Smooth muscle cell (in vitro differentiated cells): ENCODE results near the gene PI3. TPM values are rescaled to one million over a fixed set of nuclear protein-coding genes. Genes with fewer than 3 reads are reported as not detected.

Source experiments
- DNase-seq: peaks from one replicate; lab custom pipeline; 2025; ENCODE audit not compliant: unreplicated experiment; lab: John Stamatoyannopoulos, UW
- H2AFZ ChIP-seq: fragments of 200-600 bp; sonication (generic); 2 replicates; pipeline ENCODE4 v1.6.0; 2016; ENCODE audit warnings: antibody characterized with exemption, low read depth, mild to moderate bottlenecking
- H3F3A ChIP-seq: fragments of 200-600 bp; sonication (generic); 2 replicates; pipeline ENCODE4 v1.6.0; 2017; ENCODE audit warnings: antibody characterized with exemption, low read depth
- H3K27ac ChIP-seq: fragments of 200-600 bp; sonication (generic); 2 replicates; pipeline ENCODE4 v1.5.1; 2016; ENCODE audit warnings: low read depth, mild to moderate bottlenecking
- H3K27me3 ChIP-seq: fragments of 200-600 bp; sonication (generic); 2 replicates; pipeline ENCODE4 v1.6.1; 2016; ENCODE audit warnings: low read depth, mild to moderate bottlenecking
- H3K36me3 ChIP-seq: fragments of 200-600 bp; sonication (generic); 2 replicates; pipeline ENCODE4 v1.5.1; 2016; ENCODE audit warnings: low read depth
- H3K4me1 ChIP-seq: fragments of 200-600 bp; sonication (generic); 2 replicates; pipeline ENCODE4 v1.5.1; 2016; ENCODE audit warnings: low read depth
- H3K4me2 ChIP-seq: fragments of 200-600 bp; sonication (generic); 2 replicates; pipeline ENCODE4 v1.6.0; 2016; ENCODE audit warnings: mild to moderate bottlenecking
- H3K4me3 ChIP-seq: fragments of 200-600 bp; sonication (generic); 2 replicates; pipeline ENCODE4 v1.5.1; 2016; ENCODE audit warnings: mild to moderate bottlenecking
- H3K79me2 ChIP-seq: fragments of 200-600 bp; sonication (generic); 2 replicates; pipeline ENCODE4 v1.6.0; 2016; ENCODE audit warnings: low read depth, mild to moderate bottlenecking
- H3K9ac ChIP-seq: fragments of 200-600 bp; sonication (generic); 2 replicates; pipeline ENCODE4 v1.6.0; 2016; ENCODE audit warnings: low read depth
- H3K9me3 ChIP-seq: fragments of 200-600 bp; sonication (generic); replicated peaks from 2 replicates; pipeline ENCODE4 v1.5.1; 2016; ENCODE audit warnings: low read depth
- H4K20me1 ChIP-seq: fragments of 200-600 bp; sonication (generic); 2 replicates; pipeline ENCODE4 v1.6.0; 2016; ENCODE audit warnings: low read depth
- WGBS: methylation state at CpG from one replicate; pipeline ENCODE4 v1.1.7; 2016; ENCODE audit warnings: low lambda C conversion rate; 5-methylcytosine and 5-hydroxymethylcytosine counted together
- polyA plus RNA-seq: library from polyadenylated mRNA; unstranded; fragments of >200 nt; fragmentation: Nextera tagmentation; extraction: Ambion mirVana; gene quantifications from 2 replicates; pipeline ENCODE4 v1.2.1, GENCODE V29; 2016
- total RNA-seq: library from RNA; depleted of rRNA; stranded (reverse); fragments of >200 nt; gene quantifications from 2 replicates; pipeline ENCODE4 v1.2.3, GENCODE V29; 2014
- TF ChIP-seq, protein P1 (sequence below): fragments of 200-600 bp; sonication (generic); IDR thresholded peaks from 2 replicates; pipeline ENCODE4 v1.5.1; 2017; ENCODE audit warnings: borderline replicate concordance, mild to moderate bottlenecking, antibody characterized with exemption; ENCODE audit not compliant: insufficient read depth, poor library complexity, severe bottlenecking

The PI3 gene
- total and polyA plus RNA-seq, 2 experiments from 2014 or later, result not detected

DNA sequence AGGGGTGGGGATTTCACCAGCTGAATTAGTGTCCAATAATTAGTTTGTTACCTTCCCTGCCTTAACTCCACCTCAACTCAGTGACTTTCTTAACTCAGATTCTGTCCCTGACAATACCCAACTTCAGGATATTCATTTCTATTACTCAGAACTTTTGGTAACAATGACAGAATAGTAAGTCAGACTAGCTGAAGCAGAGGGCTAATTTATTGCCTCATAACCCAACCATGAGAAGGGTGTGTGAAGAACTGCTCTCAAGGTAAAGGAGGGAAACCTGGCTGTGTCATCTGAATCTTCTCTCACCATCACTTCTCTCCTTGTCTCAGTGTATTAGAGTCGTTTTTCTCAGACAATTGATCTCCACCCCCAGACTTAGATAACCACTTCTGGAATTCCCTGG lies 1.2 kb upstream of the PI3 start:
- Histone ChIP-seq H3K27me3 (peaks cover 6% of the 10 kb centered on the region), H3F3A (no peaks in the 10 kb centered on the region), H3K27ac (no peak overlapping the region), H3K4me2 (no peak overlapping the region), H2AFZ (no peak overlapping the region), H3K9me3 (peaks cover 5% of the 10 kb centered on the region), H3K4me3 (no peak overlapping the region), H3K36me3 (no peaks in the 10 kb centered on the region), H3K4me1 (no peaks in the 10 kb centered on the region), H4K20me1 (no peaks in the 10 kb centered on the region), H3K79me2 (no peaks in the 10 kb centered on the region), H3K9ac (no peak overlapping the region)
- TF ChIP-seq, protein P1, sequence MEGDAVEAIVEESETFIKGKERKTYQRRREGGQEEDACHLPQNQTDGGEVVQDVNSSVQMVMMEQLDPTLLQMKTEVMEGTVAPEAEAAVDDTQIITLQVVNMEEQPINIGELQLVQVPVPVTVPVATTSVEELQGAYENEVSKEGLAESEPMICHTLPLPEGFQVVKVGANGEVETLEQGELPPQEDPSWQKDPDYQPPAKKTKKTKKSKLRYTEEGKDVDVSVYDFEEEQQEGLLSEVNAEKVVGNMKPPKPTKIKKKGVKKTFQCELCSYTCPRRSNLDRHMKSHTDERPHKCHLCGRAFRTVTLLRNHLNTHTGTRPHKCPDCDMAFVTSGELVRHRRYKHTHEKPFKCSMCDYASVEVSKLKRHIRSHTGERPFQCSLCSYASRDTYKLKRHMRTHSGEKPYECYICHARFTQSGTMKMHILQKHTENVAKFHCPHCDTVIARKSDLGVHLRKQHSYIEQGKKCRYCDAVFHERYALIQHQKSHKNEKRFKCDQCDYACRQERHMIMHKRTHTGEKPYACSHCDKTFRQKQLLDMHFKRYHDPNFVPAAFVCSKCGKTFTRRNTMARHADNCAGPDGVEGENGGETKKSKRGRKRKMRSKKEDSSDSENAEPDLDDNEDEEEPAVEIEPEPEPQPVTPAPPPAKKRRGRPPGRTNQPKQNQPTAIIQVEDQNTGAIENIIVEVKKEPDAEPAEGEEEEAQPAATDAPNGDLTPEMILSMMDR, result no peak
- DNase-seq, result no peak
- 53% methylated on average over 1 of the region's 1 CpG for WGBS

DNA sequence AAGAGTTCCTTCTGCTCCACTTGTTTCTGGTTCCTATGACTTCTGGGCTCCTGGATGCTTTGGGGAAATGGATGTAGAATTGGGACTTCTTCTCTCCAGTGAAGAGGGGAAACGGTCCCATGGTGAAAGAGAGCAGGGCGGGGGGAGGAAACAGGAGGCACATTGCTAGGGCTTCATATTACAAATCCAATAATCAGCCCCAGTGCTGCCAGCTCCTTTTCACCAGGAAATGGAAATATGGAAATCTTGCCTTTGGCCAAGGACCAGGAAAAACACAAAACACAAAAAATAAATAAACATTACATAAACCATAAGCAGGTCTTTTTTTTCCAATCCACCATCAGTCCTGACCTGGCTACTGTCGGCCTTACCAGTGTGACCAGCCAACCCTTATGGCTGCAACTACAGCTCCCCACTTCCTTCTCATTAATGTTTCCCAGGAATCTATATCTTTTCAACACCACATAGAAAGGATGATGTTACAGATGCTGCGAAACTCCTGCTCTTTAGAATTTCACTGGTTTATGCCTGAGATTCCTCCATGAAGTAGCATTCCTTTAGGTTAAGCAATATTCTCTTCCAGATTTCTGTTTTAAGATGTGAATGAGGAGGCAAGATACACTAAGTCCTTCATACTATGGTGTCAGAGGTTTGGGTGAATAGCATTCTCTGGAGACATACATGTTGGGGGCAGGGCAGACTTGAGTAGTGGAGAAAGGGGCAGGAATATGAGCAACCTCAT lies 2.0 kb downstream of the PI3 start:
- no peaks in the 10 kb centered on the region for H3K36me3 ChIP-seq
- H3F3A ChIP-seq, result no peaks in the 10 kb centered on the region
- H3K27ac ChIP-seq, result no peak overlapping the region
- 89% methylated on average over 4 of the region's 4 CpGs for WGBS
- H3K4me3 ChIP-seq, result no peak overlapping the region
- DNase-seq, result no peak
- H3K4me2 ChIP-seq, result no peak overlapping the region
- H3K79me2 ChIP-seq, result no peaks in the 10 kb centered on the region
- TF ChIP-seq, protein P1, result no peak
- no peaks in the 10 kb centered on the region for H3K9me3 ChIP-seq
- no peaks in the 10 kb centered on the region for H3K4me1 ChIP-seq
- H4K20me1 ChIP-seq, result no peaks in the 10 kb centered on the region
- H3K27me3 ChIP-seq, result peaks cover 6% of the 10 kb centered on the region
- H2AFZ ChIP-seq, result no peak overlapping the region
- no peak overlapping the region for H3K9ac ChIP-seq

DNA sequence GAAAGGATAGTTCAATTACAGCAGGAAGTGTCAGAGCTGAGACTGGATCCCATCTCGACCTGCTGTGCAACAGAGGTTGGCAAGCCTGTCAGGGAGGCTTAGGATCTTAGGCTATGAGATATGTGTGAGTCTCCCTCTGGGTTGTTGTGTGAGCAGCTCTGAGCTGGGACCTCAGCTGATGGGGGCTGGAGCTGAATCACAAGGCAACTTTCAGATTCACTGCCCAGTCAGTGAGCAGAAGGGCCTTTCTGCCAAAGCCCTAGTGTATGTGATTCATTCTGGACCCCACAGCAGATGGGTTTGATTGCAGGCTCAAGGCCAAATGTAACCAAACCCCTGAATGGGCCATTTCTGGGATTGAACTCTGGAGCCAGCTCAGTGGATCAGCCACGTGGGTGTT lies 4.5 kb downstream of the PI3 start:
- Histone ChIP-seq H2AFZ (no peak overlapping the region), H3K4me3 (no peak overlapping the region), H4K20me1 (no peaks in the 10 kb centered on the region), H3F3A (no peaks in the 10 kb centered on the region), H3K27me3 (no peaks in the 10 kb centered on the region), H3K9ac (no peak overlapping the region), H3K79me2 (no peaks in the 10 kb centered on the region), H3K9me3 (no peaks in the 10 kb centered on the region), H3K27ac (no peak overlapping the region), H3K36me3 (no peaks in the 10 kb centered on the region), H3K4me2 (no peak overlapping the region), H3K4me1 (no peaks in the 10 kb centered on the region)
- DNase-seq, result no peak
- TF ChIP-seq, protein P1, result no peak
- WGBS, result 73% methylated on average over 2 of the region's 2 CpGs

DNA sequence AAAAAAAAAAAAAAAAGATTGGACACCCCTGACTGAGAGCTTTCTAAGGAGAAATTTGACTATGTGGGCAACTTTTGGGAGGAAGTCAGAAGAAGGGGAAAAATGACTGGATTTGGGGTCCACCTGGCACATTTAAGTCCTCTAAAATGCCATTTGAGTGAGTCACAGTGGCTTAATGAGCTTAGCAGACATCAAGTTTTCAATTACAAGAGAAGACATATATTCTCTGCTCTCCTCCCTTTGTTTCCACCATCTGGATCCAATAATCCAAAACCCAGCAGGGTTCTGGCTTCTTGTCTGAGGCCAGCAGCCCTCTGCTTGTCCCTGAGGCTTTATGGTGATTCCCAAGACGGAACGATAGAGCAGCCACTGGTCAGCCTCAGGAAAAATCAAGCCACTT lies 6.9 kb downstream of the PI3 start:
- TF ChIP-seq, protein P1, result no peak
- no peak overlapping the region for H3K27ac ChIP-seq
- H3K4me3 ChIP-seq, result no peak overlapping the region
- no peak overlapping the region for H3K4me2 ChIP-seq
- no peak overlapping the region for H3K9ac ChIP-seq
- H3K9me3 ChIP-seq, result no peaks in the 10 kb centered on the region
- H3K79me2 ChIP-seq, result no peaks in the 10 kb centered on the region
- 46% methylated on average over 2 of the region's 2 CpGs for WGBS
- no peaks in the 10 kb centered on the region for H3K4me1 ChIP-seq
- no peak for DNase-seq
- H3K36me3 ChIP-seq, result no peaks in the 10 kb centered on the region
- H3F3A ChIP-seq, result no peaks in the 10 kb centered on the region
- no peaks in the 10 kb centered on the region for H3K27me3 ChIP-seq
- H2AFZ ChIP-seq, result no peak overlapping the region
- H4K20me1 ChIP-seq, result no peaks in the 10 kb centered on the region
